GM12865 (cell line): ENCODE measurements around the gene FAM89A.
"Not testable (repeated sequence)": the region's sequence is repeated elsewhere in the genome, so short reads cannot be mapped to it uniquely, and the experiment has no call there.

Source experiments
- DNase-seq: peaks from one replicate; pipeline ENCODE4 v3.0.0; 2010; ENCODE audit warnings: low read depth
- H3K4me3 ChIP-seq: 2 replicates; pipeline ENCODE4 v1.5.1; 2011; ENCODE audit warnings: mild to moderate bottlenecking, low read depth, low read length, control low read depth
- TF ChIP-seq, protein P1 (sequence below): IDR thresholded peaks from 2 replicates; pipeline ENCODE4 v1.5.1; 2011; ENCODE audit warnings: low read length, control low read depth, low read depth, inconsistent platforms; ENCODE audit not compliant: insufficient read depth; ENCODE audit errors: missing control alignments

The FAM89A gene

GRCh38 chr1:231046730-231047395 lies 6.8 kb upstream of the FAM89A start:
- no peak overlapping the region for H3K4me3 ChIP-seq
- DNase-seq, result no peak
- TF ChIP-seq, protein P1, sequence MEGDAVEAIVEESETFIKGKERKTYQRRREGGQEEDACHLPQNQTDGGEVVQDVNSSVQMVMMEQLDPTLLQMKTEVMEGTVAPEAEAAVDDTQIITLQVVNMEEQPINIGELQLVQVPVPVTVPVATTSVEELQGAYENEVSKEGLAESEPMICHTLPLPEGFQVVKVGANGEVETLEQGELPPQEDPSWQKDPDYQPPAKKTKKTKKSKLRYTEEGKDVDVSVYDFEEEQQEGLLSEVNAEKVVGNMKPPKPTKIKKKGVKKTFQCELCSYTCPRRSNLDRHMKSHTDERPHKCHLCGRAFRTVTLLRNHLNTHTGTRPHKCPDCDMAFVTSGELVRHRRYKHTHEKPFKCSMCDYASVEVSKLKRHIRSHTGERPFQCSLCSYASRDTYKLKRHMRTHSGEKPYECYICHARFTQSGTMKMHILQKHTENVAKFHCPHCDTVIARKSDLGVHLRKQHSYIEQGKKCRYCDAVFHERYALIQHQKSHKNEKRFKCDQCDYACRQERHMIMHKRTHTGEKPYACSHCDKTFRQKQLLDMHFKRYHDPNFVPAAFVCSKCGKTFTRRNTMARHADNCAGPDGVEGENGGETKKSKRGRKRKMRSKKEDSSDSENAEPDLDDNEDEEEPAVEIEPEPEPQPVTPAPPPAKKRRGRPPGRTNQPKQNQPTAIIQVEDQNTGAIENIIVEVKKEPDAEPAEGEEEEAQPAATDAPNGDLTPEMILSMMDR, result no peak

- H3K4me3 ChIP-seq, DNase-seq: not testable (repeated sequence)
Observed at GRCh38 chr1:231045921-231046729, 6.1 kb upstream of the FAM89A start.

- no peak overlapping the region for H3K4me3 ChIP-seq
- DNase-seq, result no peak
- TF ChIP-seq, protein P1, result no peak
Observed at GRCh38 chr1:231045286-231045685, 5.2 kb upstream of the FAM89A start.

DNA sequence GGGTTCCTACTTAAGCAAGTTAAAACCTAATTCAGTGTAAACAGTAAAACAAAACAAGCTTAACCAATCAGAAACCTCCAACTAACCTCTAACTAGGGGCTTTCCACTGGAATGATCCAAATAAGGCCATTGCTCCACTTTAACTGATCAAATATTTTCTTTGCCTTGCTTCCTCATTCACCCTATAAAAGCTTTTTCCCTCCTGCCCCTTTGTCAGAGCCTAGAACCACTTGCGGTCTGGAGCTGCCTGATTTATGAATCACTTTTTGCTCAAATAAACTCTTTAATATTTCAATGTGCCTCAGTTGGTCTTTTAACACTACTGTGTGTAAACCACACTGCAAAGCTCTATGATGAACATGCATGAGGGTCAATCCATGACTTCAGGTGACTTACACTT lies 4.5 kb upstream of the FAM89A start:
- DNase-seq, result no peak
- no peak overlapping the region for H3K4me3 ChIP-seq
- TF ChIP-seq, protein P1, result no peak

GRCh38 chr1:231041719-231042261 lies 1.7 kb upstream of the FAM89A start:
- no peak overlapping the region for H3K4me3 ChIP-seq
- no peak for DNase-seq
- TF ChIP-seq, protein P1, result no peak

DNA sequence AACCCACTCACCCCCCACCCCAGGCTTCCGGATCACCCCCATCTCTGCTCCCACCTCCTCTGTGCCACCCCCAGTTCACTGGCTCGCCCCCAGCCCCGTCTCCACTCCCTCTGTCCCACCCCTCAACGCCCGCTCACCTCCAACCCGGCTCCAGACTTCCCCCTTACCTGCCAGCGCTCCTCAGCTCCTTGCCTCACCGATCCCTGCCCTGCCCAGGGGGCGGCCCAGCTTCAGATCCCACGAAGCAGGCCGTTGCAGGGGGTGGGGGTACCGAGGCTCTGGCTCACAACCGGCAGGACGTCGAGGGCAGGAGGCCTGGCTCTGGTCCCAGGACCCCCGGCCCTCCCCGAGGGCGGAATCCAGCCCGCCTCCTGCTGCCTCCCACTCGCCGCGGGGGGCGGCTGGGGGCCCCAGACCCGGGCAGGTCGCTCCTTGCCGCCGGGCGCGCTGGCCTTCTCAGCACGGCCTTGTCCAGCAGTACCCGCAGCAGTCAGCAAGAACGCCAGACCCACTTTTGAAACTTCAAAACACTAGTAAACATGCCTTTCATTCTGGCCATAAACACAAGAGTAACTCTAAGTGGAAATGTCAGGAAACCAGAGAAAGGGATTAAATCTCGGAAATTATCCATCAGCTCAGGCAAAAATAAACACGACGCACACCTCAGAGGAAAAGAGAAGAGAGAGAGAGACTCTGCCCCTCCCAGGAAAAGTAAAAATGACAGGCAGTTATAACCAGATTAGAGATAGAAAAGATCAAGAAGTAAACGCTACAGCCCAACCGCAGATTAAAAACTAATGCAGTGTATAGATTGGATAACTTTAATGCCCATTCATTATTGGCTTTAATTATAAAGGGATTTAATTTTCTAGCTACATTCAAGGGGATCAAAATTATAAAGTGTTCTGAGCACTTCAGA lies 1.0 kb upstream of the FAM89A start:
- TF ChIP-seq, protein P1, result no peak
- H3K4me3 ChIP-seq, result no peak overlapping the region; the same call in 1 of the 2 replicates
- no peak for DNase-seq
